Measurements from ENCODE around the gene BBS9. TPM values are rescaled to one million over a fixed set of nuclear protein-coding genes. Genes with fewer than 3 reads are reported as not detected.

Gene BBS9
- total and polyA plus RNA-seq, 4 donors, result 3.5 to 37.2 (median 14.2) TPM

DNA sequence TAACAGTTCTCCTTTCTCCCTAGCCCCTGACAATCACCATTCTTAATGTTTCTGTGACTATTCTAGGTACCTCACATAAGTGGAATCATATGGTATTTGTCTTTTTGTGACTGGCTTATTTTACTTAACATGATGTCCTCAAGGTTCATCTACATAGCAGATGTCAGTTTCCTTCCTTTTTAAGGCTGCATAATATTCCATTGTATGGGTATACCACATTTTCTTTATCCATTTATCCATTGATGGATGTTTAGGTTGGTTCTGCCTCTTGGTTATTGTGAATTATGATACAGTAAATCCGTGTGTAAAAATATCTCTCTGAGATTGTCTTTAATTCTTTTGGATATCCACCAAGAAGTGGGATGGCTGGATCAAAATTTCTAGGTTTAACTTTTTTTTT is 13.2 kb downstream of the BBS9 start:
- ATAC-seq (ENCODE audit: low FRiP score) (no peak), DNase-seq (no peak)
- H3K4me1 ChIP-seq (ENCODE audit: control insufficient read depth in 1 of 2, insufficient read depth in 2 of 2, low read length in 2 of 2), result peaks cover 0 to 4% of the 10 kb centered on the region in 2 donors
- intact Hi-C loops (cut with DNase I), result no loop called here
- no peaks in the 10 kb centered on the region for H3K9me3 ChIP-seq (ENCODE audit: control insufficient read depth, low read length)
- H3K4me3 ChIP-seq (ENCODE audit: low read length in 2 of 2), result no peak overlapping the region
- no peaks in the 10 kb centered on the region for H3K36me3 ChIP-seq (ENCODE audit: control insufficient read depth in 1 of 2, insufficient read depth in 2 of 2, low read length in 1 of 2)
- H3K27ac ChIP-seq (ENCODE audit: low read depth in 1 of 2, low read length in 2 of 2), result no peak overlapping the region
- WGBS, 2 donors, result 85 to 96% methylated on average over 1 of the region's 1 CpG
- H3K27me3 ChIP-seq (ENCODE audit: control insufficient read depth in 1 of 2, insufficient read depth in 2 of 2, low read length in 1 of 2), result no peaks in the 10 kb centered on the region

DNA sequence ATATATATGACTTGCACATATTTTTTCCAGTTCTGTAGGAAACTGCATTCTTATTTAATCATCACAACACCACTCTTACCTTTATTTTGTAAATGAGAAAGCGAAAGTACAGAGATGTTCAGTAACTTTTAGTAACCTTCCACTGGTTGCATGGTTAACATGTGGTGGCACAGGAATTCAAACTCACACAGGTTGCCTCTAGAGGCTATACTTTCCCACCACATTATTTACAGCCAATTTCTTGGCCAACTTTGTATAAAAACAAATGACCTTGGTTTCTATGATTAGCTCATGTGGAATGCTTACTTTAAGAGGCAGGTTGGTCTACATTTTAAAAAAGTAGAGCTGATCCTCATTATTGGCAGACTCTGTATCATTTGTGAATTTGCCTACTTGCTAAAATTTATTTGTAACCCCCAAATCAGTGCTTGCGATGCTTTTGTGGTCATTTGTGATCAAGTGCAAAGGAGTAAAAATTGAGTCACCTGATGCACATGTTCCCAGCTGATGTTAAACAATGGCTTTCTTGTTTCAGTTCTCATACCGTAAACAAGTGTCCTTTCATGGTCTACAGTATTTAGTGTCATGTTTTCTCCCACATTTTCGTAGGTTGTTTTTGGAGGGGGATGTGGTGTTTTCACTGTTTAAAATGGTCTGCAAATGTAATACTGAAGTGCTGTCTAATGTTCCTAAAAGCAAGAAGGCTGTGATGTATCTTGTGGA is 14.8 kb downstream of the BBS9 start:
- intact Hi-C loops (cut with DNase I), result no loop called here
- Histone ChIP-seq H3K9me3 (ENCODE audit: control insufficient read depth, low read length) (no peaks in the 10 kb centered on the region), H3K27me3 (ENCODE audit: control insufficient read depth in 1 of 2, insufficient read depth in 2 of 2, low read length in 1 of 2) (no peaks in the 10 kb centered on the region), H3K4me1 (ENCODE audit: control insufficient read depth in 1 of 2, insufficient read depth in 2 of 2, low read length in 2 of 2) (peaks cover 0 to 4% of the 10 kb centered on the region in 2 donors), H3K27ac (ENCODE audit: low read depth in 1 of 2, low read length in 2 of 2) (no peak overlapping the region), H3K36me3 (ENCODE audit: control insufficient read depth in 1 of 2, insufficient read depth in 2 of 2, low read length in 1 of 2) (no peaks in the 10 kb centered on the region), H3K4me3 (ENCODE audit: low read length in 2 of 2) (no peak overlapping the region)
- 85 to 86% methylated on average over 4 of the region's 4 CpGs for WGBS, 2 donors
- DNase-seq (no peak), ATAC-seq (ENCODE audit: low FRiP score) (no peak)

DNA sequence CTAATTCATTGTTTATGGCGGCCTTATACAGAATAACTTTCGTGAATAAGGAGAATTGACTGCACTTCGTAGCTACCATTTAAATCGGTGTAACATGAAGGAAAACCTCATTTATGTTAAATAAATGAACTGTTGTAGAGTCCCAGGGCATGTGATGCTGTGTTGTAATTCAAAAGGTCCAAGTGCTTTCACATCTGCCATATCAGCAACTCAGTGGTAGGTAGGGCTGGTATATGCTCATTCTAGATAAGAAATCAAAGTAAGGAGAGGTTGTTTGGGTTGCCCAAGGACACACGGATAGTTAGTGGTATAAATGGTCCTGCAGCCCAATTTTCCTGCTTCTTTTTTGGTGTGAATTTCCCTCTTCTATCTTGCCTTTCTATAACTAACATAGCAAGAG is 15.8 kb downstream of the BBS9 start:
- intact Hi-C loops (cut with DNase I), result no loop called here
- no peaks in the 10 kb centered on the region for H3K36me3 ChIP-seq (ENCODE audit: control insufficient read depth in 1 of 2, insufficient read depth in 2 of 2, low read length in 1 of 2)

DNA sequence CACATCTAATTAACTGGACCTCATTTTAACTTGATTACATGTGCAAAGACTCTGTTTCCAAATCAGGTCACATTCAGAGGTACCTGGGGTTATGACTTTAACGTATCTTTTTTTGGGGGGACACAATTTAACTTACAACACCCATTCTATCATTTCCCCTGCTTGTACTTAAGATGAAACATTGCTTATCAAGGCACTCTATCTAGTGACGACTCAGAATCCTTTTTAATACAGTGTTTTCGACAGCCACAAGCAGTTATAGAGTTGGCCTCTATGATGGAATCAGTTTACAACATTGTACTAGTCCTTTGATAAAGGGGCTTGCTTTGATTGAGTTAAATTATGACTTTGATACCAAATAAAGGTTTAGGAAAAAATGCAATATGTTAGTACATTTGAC is 22.7 kb downstream of the BBS9 start:
- no peak overlapping the region for H3K27ac ChIP-seq (ENCODE audit: low read depth in 1 of 2, low read length in 2 of 2)
- 80 to 89% methylated on average over 3 of the region's 3 CpGs for WGBS, 2 donors
- no peaks in the 10 kb centered on the region for H3K4me1 ChIP-seq (ENCODE audit: control insufficient read depth in 1 of 2, insufficient read depth in 2 of 2, low read length in 2 of 2)
- no peaks in the 10 kb centered on the region for H3K27me3 ChIP-seq (ENCODE audit: control insufficient read depth in 1 of 2, insufficient read depth in 2 of 2, low read length in 1 of 2)
- H3K36me3 ChIP-seq (ENCODE audit: control insufficient read depth in 1 of 2, insufficient read depth in 2 of 2, low read length in 1 of 2), result no peaks in the 10 kb centered on the region
- intact Hi-C loops (cut with DNase I), result no loop called here
- no peak for ATAC-seq (ENCODE audit: low FRiP score)
- H3K4me3 ChIP-seq (ENCODE audit: low read length in 2 of 2), result no peak overlapping the region
- no peak for DNase-seq
- no peaks in the 10 kb centered on the region for H3K9me3 ChIP-seq (ENCODE audit: control insufficient read depth, low read length)

More for the DNA sequence above, 15.8 kb downstream of the BBS9 start:
- Histone ChIP-seq H3K9me3 (ENCODE audit: control insufficient read depth, low read length) (no peaks in the 10 kb centered on the region), H3K4me3 (ENCODE audit: low read length in 2 of 2) (no peak overlapping the region), H3K27me3 (ENCODE audit: control insufficient read depth in 1 of 2, insufficient read depth in 2 of 2, low read length in 1 of 2) (no peaks in the 10 kb centered on the region), H3K27ac (ENCODE audit: low read depth in 1 of 2, low read length in 2 of 2) (no peak overlapping the region), H3K4me1 (ENCODE audit: control insufficient read depth in 1 of 2, insufficient read depth in 2 of 2, low read length in 2 of 2) (peaks cover 0 to 4% of the 10 kb centered on the region in 2 donors)
- WGBS, 2 donors, result 93 to 94% methylated on average over 5 of the region's 5 CpGs
- ATAC-seq (ENCODE audit: low FRiP score) (no peak), DNase-seq (no peak)

DNA sequence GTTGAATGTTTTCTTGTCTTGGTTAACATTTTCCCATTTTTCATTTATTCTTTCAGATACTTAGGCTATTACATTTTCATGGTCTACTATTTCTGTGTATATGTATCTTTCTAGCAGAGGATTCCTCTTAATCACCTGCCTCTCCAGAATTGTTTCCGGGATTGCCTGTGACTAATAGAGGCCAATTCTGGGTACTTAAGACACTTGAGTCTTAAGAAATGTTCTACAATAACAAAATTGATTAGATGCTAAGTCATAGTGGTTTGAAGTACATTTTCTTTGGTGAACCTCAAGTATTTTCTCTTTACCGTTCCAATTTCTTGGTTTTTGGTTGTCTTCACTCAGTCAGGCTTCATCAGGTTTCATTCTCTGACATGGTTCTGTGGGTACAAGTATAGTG is 26.4 kb downstream of the BBS9 start:
- Histone ChIP-seq H3K9me3 (ENCODE audit: control insufficient read depth, low read length) (no peaks in the 10 kb centered on the region), H3K4me3 (ENCODE audit: low read length in 2 of 2) (no peak overlapping the region), H3K4me1 (ENCODE audit: control insufficient read depth in 1 of 2, insufficient read depth in 2 of 2, low read length in 2 of 2) (no peaks in the 10 kb centered on the region), H3K27me3 (ENCODE audit: control insufficient read depth in 1 of 2, insufficient read depth in 2 of 2, low read length in 1 of 2) (no peaks in the 10 kb centered on the region), H3K27ac (ENCODE audit: low read depth in 1 of 2, low read length in 2 of 2) (no peak overlapping the region), H3K36me3 (ENCODE audit: control insufficient read depth in 1 of 2, insufficient read depth in 2 of 2, low read length in 1 of 2) (no peaks in the 10 kb centered on the region)
- 71 to 97% methylated on average over 2 of the region's 2 CpGs for WGBS, 2 donors
- intact Hi-C loops (cut with DNase I), result no loop called here
- ATAC-seq (ENCODE audit: low FRiP score) (no peak), DNase-seq (no peak)

DNA sequence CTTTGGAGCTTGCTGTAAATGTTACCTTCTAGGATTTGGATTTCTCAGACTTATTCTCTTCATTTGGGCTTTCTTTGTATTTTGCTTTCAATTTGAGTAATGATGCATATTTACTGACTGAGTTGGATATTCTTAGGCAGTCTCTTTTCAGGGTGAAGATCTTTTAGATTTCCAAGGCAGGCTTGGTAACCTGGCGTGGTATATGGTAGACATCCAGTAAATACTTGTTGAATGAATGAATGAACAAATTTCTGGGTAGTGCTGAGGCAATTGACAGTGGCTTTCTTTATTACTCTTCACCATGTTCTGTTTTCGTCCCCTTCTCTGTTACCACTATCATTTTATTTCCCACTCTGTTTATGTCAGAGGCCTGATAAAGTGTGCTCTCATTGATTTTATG is 27.1 kb downstream of the BBS9 start:
- intact Hi-C loops (cut with DNase I), result no loop called here
- no peaks in the 10 kb centered on the region for H3K27me3 ChIP-seq (ENCODE audit: control insufficient read depth in 1 of 2, insufficient read depth in 2 of 2, low read length in 1 of 2)
- H3K4me3 ChIP-seq (ENCODE audit: low read length in 2 of 2), result no peak overlapping the region
- WGBS, 2 donors, result 96 to 99% methylated on average over 2 of the region's 2 CpGs
- H3K36me3 ChIP-seq (ENCODE audit: control insufficient read depth in 1 of 2, insufficient read depth in 2 of 2, low read length in 1 of 2), result no peaks in the 10 kb centered on the region
- H3K9me3 ChIP-seq (ENCODE audit: control insufficient read depth, low read length), result no peaks in the 10 kb centered on the region
- ATAC-seq (ENCODE audit: low FRiP score) (no peak), DNase-seq (no peak)
- H3K4me1 ChIP-seq (ENCODE audit: control insufficient read depth in 1 of 2, insufficient read depth in 2 of 2, low read length in 2 of 2), result no peaks in the 10 kb centered on the region
- H3K27ac ChIP-seq (ENCODE audit: low read depth in 1 of 2, low read length in 2 of 2), result no peak overlapping the region

DNA sequence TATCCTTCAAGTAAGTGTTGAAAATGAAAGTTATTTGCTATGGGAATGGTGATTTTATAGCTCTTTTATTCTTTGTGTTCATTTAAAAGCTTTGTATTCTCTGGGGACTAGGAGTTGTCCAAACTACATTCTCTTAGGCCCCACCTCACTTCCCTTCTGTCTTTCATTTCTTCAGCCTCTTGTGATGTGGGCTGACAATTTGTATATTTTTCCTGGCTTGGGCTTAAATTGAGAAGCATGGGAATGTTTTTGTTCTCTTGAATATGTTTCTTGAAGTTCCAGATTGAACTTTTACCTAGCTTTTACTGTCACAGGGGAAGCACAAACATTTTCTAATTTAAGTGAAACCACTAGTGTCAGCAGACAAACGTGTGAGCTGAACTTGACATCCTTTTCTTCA is 27.9 kb downstream of the BBS9 start:
- intact Hi-C loops (cut with DNase I), result no loop called here
- H3K27me3 ChIP-seq (ENCODE audit: control insufficient read depth in 1 of 2, insufficient read depth in 2 of 2, low read length in 1 of 2), result no peaks in the 10 kb centered on the region
- no peaks in the 10 kb centered on the region for H3K4me1 ChIP-seq (ENCODE audit: control insufficient read depth in 1 of 2, insufficient read depth in 2 of 2, low read length in 2 of 2)
- no peaks in the 10 kb centered on the region for H3K36me3 ChIP-seq (ENCODE audit: control insufficient read depth in 1 of 2, insufficient read depth in 2 of 2, low read length in 1 of 2)
- no peak for DNase-seq
- ATAC-seq (ENCODE audit: low FRiP score), result no peak
- H3K27ac ChIP-seq (ENCODE audit: low read depth in 1 of 2, low read length in 2 of 2), result no peak overlapping the region
- H3K9me3 ChIP-seq (ENCODE audit: control insufficient read depth, low read length), result no peaks in the 10 kb centered on the region
- 10 to 14% methylated on average over 1 of the region's 1 CpG for WGBS, 2 donors
- no peak overlapping the region for H3K4me3 ChIP-seq (ENCODE audit: low read length in 2 of 2)

DNA sequence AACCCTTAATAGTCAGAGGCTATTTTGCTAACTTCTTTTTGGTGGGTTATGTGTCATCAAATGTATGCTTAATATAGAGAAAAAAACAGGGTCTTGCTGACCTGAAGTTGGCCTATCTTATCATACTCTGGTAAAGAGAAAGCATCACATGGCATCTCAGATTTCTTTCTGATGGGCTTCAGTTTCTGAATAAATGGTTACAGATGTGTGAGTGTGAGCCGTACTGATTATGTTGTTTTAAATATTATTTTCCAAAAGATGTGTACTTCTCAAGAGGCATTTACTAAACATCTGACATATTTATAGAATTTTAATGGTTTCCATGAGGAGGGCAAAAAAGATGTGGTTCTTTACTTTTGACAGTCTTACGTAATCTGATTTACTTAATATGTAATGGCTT is 28.4 kb downstream of the BBS9 start:
- no peaks in the 10 kb centered on the region for H3K27me3 ChIP-seq (ENCODE audit: control insufficient read depth in 1 of 2, insufficient read depth in 2 of 2, low read length in 1 of 2)
- intact Hi-C loops (cut with DNase I), result no loop called here
- ATAC-seq (ENCODE audit: low FRiP score), result no peak
- DNase-seq, result no peak
- H3K4me3 ChIP-seq (ENCODE audit: low read length in 2 of 2), result no peak overlapping the region
- no peaks in the 10 kb centered on the region for H3K36me3 ChIP-seq (ENCODE audit: control insufficient read depth in 1 of 2, insufficient read depth in 2 of 2, low read length in 1 of 2)
- 49 to 61% methylated on average over 2 of the region's 2 CpGs for WGBS, 2 donors
- H3K27ac ChIP-seq (ENCODE audit: low read depth in 1 of 2, low read length in 2 of 2), result no peak overlapping the region
- no peaks in the 10 kb centered on the region for H3K9me3 ChIP-seq (ENCODE audit: control insufficient read depth, low read length)
- H3K4me1 ChIP-seq (ENCODE audit: control insufficient read depth in 1 of 2, insufficient read depth in 2 of 2, low read length in 2 of 2), result no peaks in the 10 kb centered on the region

GRCh38 chr7:33177876-33178275 is 48.5 kb downstream of the BBS9 start:
- no peak overlapping the region for H3K4me3 ChIP-seq (ENCODE audit: low read length in 2 of 2)
- H3K27me3 ChIP-seq (ENCODE audit: control insufficient read depth in 1 of 2, insufficient read depth in 2 of 2, low read length in 1 of 2), result no peaks in the 10 kb centered on the region
- no peaks in the 10 kb centered on the region for H3K9me3 ChIP-seq (ENCODE audit: control insufficient read depth, low read length)
- WGBS, 2 donors, result 84 to 86% methylated on average over 2 of the region's 2 CpGs
- intact Hi-C loops (cut with DNase I), result no loop called here
- no peak overlapping the region for H3K27ac ChIP-seq (ENCODE audit: low read depth in 1 of 2, low read length in 2 of 2)
- ATAC-seq (ENCODE audit: low FRiP score) (no peak), DNase-seq (no peak)
- H3K4me1 ChIP-seq (ENCODE audit: control insufficient read depth in 1 of 2, insufficient read depth in 2 of 2, low read length in 2 of 2), result no peaks in the 10 kb centered on the region
- H3K36me3 ChIP-seq (ENCODE audit: control insufficient read depth in 1 of 2, insufficient read depth in 2 of 2, low read length in 1 of 2), result peaks cover 2% of the 10 kb centered on the region in 2 donors

Data from aorta (tissue), 5 donors.